Liver (tissue), 9 donors: ENCODE data around the gene KPNB1. TPM values are rescaled to one million over a fixed set of nuclear protein-coding genes. Genes with fewer than 3 reads are reported as not detected.

Experiments used
- DNase-seq: peaks from one replicate; pipeline ENCODE4 v3.0.0-alpha.2; 2017; ENCODE audit warnings: low spot score
- H3K27ac ChIP-seq, 2 donors: one replicate each; pipeline ENCODE4 v1.7.0; 2013; ENCODE audit warnings: inconsistent platforms in 2 of 2, low read length in 2 of 2, control low read depth in 1 of 2, low read depth in 1 of 2, mild to moderate bottlenecking in 1 of 2
- H3K27me3 ChIP-seq, 4 donors: one replicate each; pipeline versions ENCODE4 v1.6.1 to v1.7.0; 2013; ENCODE audit warnings: low read length in 3 of 4, inconsistent platforms in 1 of 4, mild to moderate bottlenecking in 1 of 4, moderate library complexity in 1 of 4; ENCODE audit not compliant: control insufficient read depth in 4 of 4, insufficient read depth in 4 of 4
- H3K36me3 ChIP-seq, 4 donors: one replicate each; pipeline versions ENCODE4 v1.6.1 to v1.7.0; 2013; ENCODE audit warnings: low read length in 3 of 4, mild to moderate bottlenecking in 3 of 4, low read depth in 1 of 4, moderate library complexity in 1 of 4; ENCODE audit not compliant: control insufficient read depth in 4 of 4, insufficient read depth in 3 of 4
- H3K4me1 ChIP-seq, 4 donors: one replicate each; pipeline versions ENCODE4 v1.6.1 to v1.7.0; 2013; ENCODE audit warnings: low read length in 3 of 4, mild to moderate bottlenecking in 3 of 4, moderate library complexity in 1 of 4; ENCODE audit not compliant: control insufficient read depth in 4 of 4, insufficient read depth in 4 of 4
- H3K4me3 ChIP-seq, 3 donors: one replicate each; pipeline versions ENCODE4 v1.6.1 to v1.7.0; 2013; ENCODE audit warnings: low read length in 3 of 3, control low read depth in 1 of 3, low read depth in 1 of 3, mild to moderate bottlenecking in 1 of 3
- H3K9ac ChIP-seq, 2 donors: one replicate each; pipeline ENCODE4 v1.7.0; 2013; ENCODE audit warnings: low read length in 2 of 2, mild to moderate bottlenecking in 2 of 2, moderate library complexity in 2 of 2, control low read depth in 1 of 2, low read depth in 1 of 2
- H3K9me3 ChIP-seq, 4 donors: one replicate each; pipeline versions ENCODE4 v1.6.1 to v1.7.0; 2013; ENCODE audit warnings: low read length in 3 of 4; ENCODE audit not compliant: control insufficient read depth in 4 of 4
- ATF3 ChIP-seq: IDR thresholded peaks from 2 replicates; pipeline ENCODE4 v1.6.1; 2016; ENCODE audit warnings: antibody characterized with exemption
- CTCF ChIP-seq: fragments of 150-350 bp; IDR thresholded peaks from 2 replicates; pipeline ENCODE4 v1.5.1; 2017; ENCODE audit warnings: improper control_type of control experiment, low read depth, low read length; ENCODE audit not compliant: missing input control
- EGR1 ChIP-seq, 2 donors: IDR thresholded peaks; 2 replicates each; pipeline ENCODE4 v1.6.1; 2016 to 2018; ENCODE audit warnings: antibody characterized with exemption in 2 of 2, low read depth in 2 of 2
- FOXA1 ChIP-seq: IDR thresholded peaks from 2 replicates; pipeline ENCODE4 v1.6.1; 2016; ENCODE audit warnings: antibody characterized with exemption
- FOXA2 ChIP-seq: IDR thresholded peaks from 2 replicates; pipeline ENCODE4 v1.6.1; 2016; ENCODE audit warnings: antibody characterized with exemption
- GABPA ChIP-seq, 2 donors: IDR thresholded peaks in 1 of 2; conservative IDR thresholded peaks in 1 of 2; 2 replicates each; pipeline ENCODE4 v1.6.1; 2016; ENCODE audit warnings: antibody characterized with exemption in 2 of 2, mild to moderate bottlenecking in 1 of 2, moderate library complexity in 1 of 2
- HNF4A ChIP-seq, 2 donors: conservative IDR thresholded peaks; 2 replicates each; pipeline ENCODE4 v1.6.1; 2016; ENCODE audit warnings: antibody characterized with exemption in 2 of 2, mild to moderate bottlenecking in 2 of 2
- HNF4G ChIP-seq: IDR thresholded peaks from 2 replicates; pipeline ENCODE4 v1.6.1; 2016; ENCODE audit warnings: antibody characterized with exemption
- JUND ChIP-seq, 2 donors: IDR thresholded peaks; 2 replicates each; pipeline ENCODE4 v1.6.1; 2016; ENCODE audit warnings: antibody characterized with exemption in 2 of 2
- MAX ChIP-seq: IDR thresholded peaks from 2 replicates; pipeline ENCODE4 v1.6.1; 2016; ENCODE audit warnings: antibody characterized with exemption
- NR2F2 ChIP-seq: IDR thresholded peaks from 2 replicates; pipeline ENCODE4 v1.6.1; 2016; ENCODE audit warnings: antibody characterized with exemption
- RAD21 ChIP-seq, 2 donors: IDR thresholded peaks; 2 replicates each; pipeline ENCODE4 v1.6.1; 2016; ENCODE audit warnings: antibody characterized with exemption in 2 of 2, mild to moderate bottlenecking in 2 of 2
- REST ChIP-seq: IDR thresholded peaks from 2 replicates; pipeline ENCODE4 v1.6.1; 2016; ENCODE audit warnings: antibody characterized with exemption, mild to moderate bottlenecking
- RXRA ChIP-seq, 2 donors: IDR thresholded peaks; 2 replicates each; pipeline ENCODE4 v1.6.1; 2017 to 2018; ENCODE audit warnings: antibody characterized with exemption in 2 of 2, mild to moderate bottlenecking in 1 of 2
- SP1 ChIP-seq: IDR thresholded peaks from 2 replicates; pipeline ENCODE4 v1.6.1; 2018; ENCODE audit warnings: antibody characterized with exemption, mild to moderate bottlenecking
- TAF1 ChIP-seq: conservative IDR thresholded peaks from 2 replicates; pipeline ENCODE4 v1.6.1; 2016; ENCODE audit warnings: antibody characterized with exemption, mild to moderate bottlenecking
- YY1 ChIP-seq: IDR thresholded peaks from 2 replicates; pipeline ENCODE4 v1.6.1; 2016; ENCODE audit warnings: antibody characterized with exemption, mild to moderate bottlenecking
- ZBTB33 ChIP-seq: IDR thresholded peaks from 2 replicates; pipeline ENCODE4 v1.6.1; 2016; ENCODE audit warnings: antibody characterized with exemption
- WGBS: extraction: QIAGEN DNeasy Blood & Tissue Kit; methylation state at CpG from one replicate; pipeline ENCODE4 v1.1.7; 2013; 5-methylcytosine and 5-hydroxymethylcytosine counted together
- polyA plus RNA-seq, 2 donors: library from polyadenylated mRNA; stranded (reverse) in 1 of 2; unstranded in 1 of 2; fragments of 200-250 nt in 1 of 2; fragments of >200 nt in 1 of 2; fragmentation: Nextera tagmentation in 1 of 2; extraction: Ambion mirVana in 1 of 2; gene quantifications; one replicate each; pipeline versions ENCODE4 v1.2.1 to v1.2.3, GENCODE V29; 2013 to 2015
- total RNA-seq, 2 donors: library from RNA; depleted of rRNA; stranded (reverse); fragments of >200 nt; gene quantifications; one replicate each; pipeline ENCODE4 v1.2.3, GENCODE V29; 2014
- donor health status: healthy.
- donor health status: healthy.
- donor health status: healthy.
- donor health status: healthy.
- donor health status: healthy.

KPNB1 gene
- total and polyA plus RNA-seq, 4 donors = 27.6 to 114 (median 75.0) TPM

GRCh38 chr17:47709594-47709993 lies 59.9 kb downstream of the KPNB1 start:
- no peak for DNase-seq
- H3K9me3 ChIP-seq = no peaks in the 10 kb centered on the region
- peaks cover 0 to 7% (median 2%) of the 10 kb centered on the region in 4 donors for H3K4me1 ChIP-seq
- no peak overlapping the region for H3K9ac ChIP-seq
- no peak for TF ChIP-seq YY1
- TF ChIP-seq NR2F2 = no peak
- TF ChIP-seq CTCF = no peak
- no peak for TF ChIP-seq MAX
- TF ChIP-seq HNF4G = no peak
- TF ChIP-seq FOXA2 = no peak
- TF ChIP-seq EGR1 (IDR thresholded peaks at IDR 0.05; ENCODE audit: low read depth in 2 of 2) = no peak
- no peak for TF ChIP-seq ATF3
- no peak for TF ChIP-seq GABPA (IDR thresholded peaks at IDR 0.05 in 1 of 2, conservative IDR thresholded peaks at IDR 0.05 in 1 of 2)
- TF ChIP-seq JUND (IDR thresholded peaks at IDR 0.05) = no peak
- no peak for TF ChIP-seq FOXA1
- TF ChIP-seq TAF1 = no peak
- no peak for TF ChIP-seq SP1
- no peak for TF ChIP-seq RXRA (IDR thresholded peaks at IDR 0.05)
- no peak for TF ChIP-seq HNF4A (conservative IDR thresholded peaks at IDR 0.05)
- no peak for TF ChIP-seq RAD21 (IDR thresholded peaks at IDR 0.05)
- TF ChIP-seq ZBTB33 = no peak
- H3K27me3 ChIP-seq = no peaks in the 10 kb centered on the region
- H3K36me3 ChIP-seq = no peaks in the 10 kb centered on the region
- H3K27ac ChIP-seq = no peak overlapping the region
- WGBS = 95% methylated on average over 3 of the region's 3 CpGs
- H3K4me3 ChIP-seq = no peak overlapping the region

- Histone ChIP-seq H3K4me1 (peaks cover 0 to 7% (median 2%) of the 10 kb centered on the region in 4 donors), H3K27ac (no peak overlapping the region), H3K4me3 (no peak overlapping the region), H3K27me3 (no peaks in the 10 kb centered on the region), H3K36me3 (no peaks in the 10 kb centered on the region), H3K9me3 (no peaks in the 10 kb centered on the region), H3K9ac (no peak overlapping the region)
- WGBS = 96% methylated on average over 15 of the region's 15 CpGs
- no peak for DNase-seq
- TF ChIP-seq NR2F2 (no peak), TAF1 (no peak), GABPA (IDR thresholded peaks at IDR 0.05 in 1 of 2, conservative IDR thresholded peaks at IDR 0.05 in 1 of 2) (no peak), RXRA (IDR thresholded peaks at IDR 0.05) (no peak), REST (no peak), CTCF (no peak), ATF3 (no peak), FOXA2 (no peak), SP1 (no peak), RAD21 (IDR thresholded peaks at IDR 0.05) (no peak), MAX (no peak)
These were observed 61.8 kb downstream of the KPNB1 start for GRCh38 chr17:47711366-47712099.
